ENCODE measurements around the gene ZFYVE19. TPM values are rescaled to one million over a fixed set of nuclear protein-coding genes. Genes with fewer than 3 reads are reported as not detected.

ZFYVE19 gene
- total and polyA plus RNA-seq, 2 of the 13 experiments (the other 11 are each of a cell fraction or from before 2014, with no cell fraction given) = 23.3 to 44.0 TPM

- TF ChIP-seq RBFOX2 (IDR thresholded peaks at IDR 0.05; ENCODE audit: low read depth, low read length) (no peak), ZBTB4 (CRISPR knock-in tag; IDR thresholded peaks at IDR 0.05; ENCODE audit: borderline replicate concordance) (0 out of 2 replicates have a peak, but pooled peaks have one; percentile 9), DMAP1 (CRISPR knock-in tag; IDR thresholded peaks at IDR 0.05) (0 out of 2 replicates have a peak, but pooled peaks have one; percentile 33), HNF4G (IDR thresholded peaks at IDR 0.05; ENCODE audit: borderline replicate concordance, low read depth, low read length) (no peak), HNF4G (CRISPR knock-in tag; IDR thresholded peaks at IDR 0.05; ENCODE audit: borderline replicate concordance, low read depth) (peak; percentile 81; the same call in 1 of the 2 replicates), ZNF781 (CRISPR knock-in tag; IDR thresholded peaks at IDR 0.05; ENCODE audit: borderline replicate concordance, not compliant biosample characterization) (peak; percentile 85), ZNF784 (CRISPR knock-in tag; IDR thresholded peaks at IDR 0.05; ENCODE audit: borderline replicate concordance) (peak; percentile 18; the same call in 1 of the 2 replicates), SNAPC2 (CRISPR knock-in tag; IDR thresholded peaks at IDR 0.05) (peak; percentile 49; the same call in 1 of the 2 replicates), XBP1 (CRISPR knock-in tag; IDR thresholded peaks at IDR 0.05) (no peak), GABPA (IDR thresholded peaks at IDR 0.05; ENCODE audit: low read depth, low read length) (no peak), GABPA (CRISPR knock-in tag; IDR thresholded peaks at IDR 0.05; ENCODE audit: low read depth) (peak; percentile 29; the same call in 1 of the 2 replicates)
- TF ChIP-seq, protein P1, sequence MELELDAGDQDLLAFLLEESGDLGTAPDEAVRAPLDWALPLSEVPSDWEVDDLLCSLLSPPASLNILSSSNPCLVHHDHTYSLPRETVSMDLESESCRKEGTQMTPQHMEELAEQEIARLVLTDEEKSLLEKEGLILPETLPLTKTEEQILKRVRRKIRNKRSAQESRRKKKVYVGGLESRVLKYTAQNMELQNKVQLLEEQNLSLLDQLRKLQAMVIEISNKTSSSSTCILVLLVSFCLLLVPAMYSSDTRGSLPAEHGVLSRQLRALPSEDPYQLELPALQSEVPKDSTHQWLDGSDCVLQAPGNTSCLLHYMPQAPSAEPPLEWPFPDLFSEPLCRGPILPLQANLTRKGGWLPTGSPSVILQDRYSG (CRISPR knock-in tag; IDR thresholded peaks at IDR 0.05) = peak; percentile 41; the same call in 1 of the 2 replicates
- TF ChIP-seq, protein P2, sequence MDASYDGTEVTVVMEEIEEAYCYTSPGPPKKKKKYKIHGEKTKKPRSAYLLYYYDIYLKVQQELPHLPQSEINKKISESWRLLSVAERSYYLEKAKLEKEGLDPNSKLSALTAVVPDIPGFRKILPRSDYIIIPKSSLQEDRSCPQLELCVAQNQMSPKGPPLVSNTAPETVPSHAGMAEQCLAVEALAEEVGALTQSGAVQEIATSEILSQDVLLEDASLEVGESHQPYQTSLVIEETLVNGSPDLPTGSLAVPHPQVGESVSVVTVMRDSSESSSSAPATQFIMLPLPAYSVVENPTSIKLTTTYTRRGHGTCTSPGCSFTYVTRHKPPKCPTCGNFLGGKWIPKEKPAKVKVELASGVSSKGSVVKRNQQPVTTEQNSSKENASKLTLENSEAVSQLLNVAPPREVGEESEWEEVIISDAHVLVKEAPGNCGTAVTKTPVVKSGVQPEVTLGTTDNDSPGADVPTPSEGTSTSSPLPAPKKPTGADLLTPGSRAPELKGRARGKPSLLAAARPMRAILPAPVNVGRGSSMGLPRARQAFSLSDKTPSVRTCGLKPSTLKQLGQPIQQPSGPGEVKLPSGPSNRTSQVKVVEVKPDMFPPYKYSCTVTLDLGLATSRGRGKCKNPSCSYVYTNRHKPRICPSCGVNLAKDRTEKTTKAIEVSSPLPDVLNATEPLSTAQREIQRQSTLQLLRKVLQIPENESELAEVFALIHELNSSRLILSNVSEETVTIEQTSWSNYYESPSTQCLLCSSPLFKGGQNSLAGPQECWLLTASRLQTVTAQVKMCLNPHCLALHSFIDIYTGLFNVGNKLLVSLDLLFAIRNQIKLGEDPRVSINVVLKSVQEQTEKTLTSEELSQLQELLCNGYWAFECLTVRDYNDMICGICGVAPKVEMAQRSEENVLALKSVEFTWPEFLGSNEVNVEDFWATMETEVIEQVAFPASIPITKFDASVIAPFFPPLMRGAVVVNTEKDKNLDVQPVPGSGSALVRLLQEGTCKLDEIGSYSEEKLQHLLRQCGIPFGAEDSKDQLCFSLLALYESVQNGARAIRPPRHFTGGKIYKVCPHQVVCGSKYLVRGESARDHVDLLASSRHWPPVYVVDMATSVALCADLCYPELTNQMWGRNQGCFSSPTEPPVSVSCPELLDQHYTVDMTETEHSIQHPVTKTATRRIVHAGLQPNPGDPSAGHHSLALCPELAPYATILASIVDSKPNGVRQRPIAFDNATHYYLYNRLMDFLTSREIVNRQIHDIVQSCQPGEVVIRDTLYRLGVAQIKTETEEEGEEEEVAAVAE (CRISPR knock-in tag; IDR thresholded peaks at IDR 0.05; ENCODE audit: borderline replicate concordance) = 0 out of 2 replicates have a peak, but pooled peaks have one; percentile 7
- TF ChIP-seq, protein P3, sequence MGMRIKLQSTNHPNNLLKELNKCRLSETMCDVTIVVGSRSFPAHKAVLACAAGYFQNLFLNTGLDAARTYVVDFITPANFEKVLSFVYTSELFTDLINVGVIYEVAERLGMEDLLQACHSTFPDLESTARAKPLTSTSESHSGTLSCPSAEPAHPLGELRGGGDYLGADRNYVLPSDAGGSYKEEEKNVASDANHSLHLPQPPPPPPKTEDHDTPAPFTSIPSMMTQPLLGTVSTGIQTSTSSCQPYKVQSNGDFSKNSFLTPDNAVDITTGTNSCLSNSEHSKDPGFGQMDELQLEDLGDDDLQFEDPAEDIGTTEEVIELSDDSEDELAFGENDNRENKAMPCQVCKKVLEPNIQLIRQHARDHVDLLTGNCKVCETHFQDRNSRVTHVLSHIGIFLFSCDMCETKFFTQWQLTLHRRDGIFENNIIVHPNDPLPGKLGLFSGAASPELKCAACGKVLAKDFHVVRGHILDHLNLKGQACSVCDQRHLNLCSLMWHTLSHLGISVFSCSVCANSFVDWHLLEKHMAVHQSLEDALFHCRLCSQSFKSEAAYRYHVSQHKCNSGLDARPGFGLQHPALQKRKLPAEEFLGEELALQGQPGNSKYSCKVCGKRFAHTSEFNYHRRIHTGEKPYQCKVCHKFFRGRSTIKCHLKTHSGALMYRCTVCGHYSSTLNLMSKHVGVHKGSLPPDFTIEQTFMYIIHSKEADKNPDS (CRISPR knock-in tag; IDR thresholded peaks at IDR 0.05) = 0 out of 2 replicates have a peak, but pooled peaks have one; percentile 18
Measured at GRCh38 chr15:40762919-40763800, 43.7 kb upstream of the ZFYVE19 start (continued).

Measured in HepG2 (cell line).